ENCODE measurements around the gene NRGN. TPM values are rescaled to one million over a fixed set of nuclear protein-coding genes. Genes with fewer than 3 reads are reported as not detected.

Gene NRGN
- 0.62 and 10.0 TPM in 2 replicates for polyA plus RNA-seq

DNA sequence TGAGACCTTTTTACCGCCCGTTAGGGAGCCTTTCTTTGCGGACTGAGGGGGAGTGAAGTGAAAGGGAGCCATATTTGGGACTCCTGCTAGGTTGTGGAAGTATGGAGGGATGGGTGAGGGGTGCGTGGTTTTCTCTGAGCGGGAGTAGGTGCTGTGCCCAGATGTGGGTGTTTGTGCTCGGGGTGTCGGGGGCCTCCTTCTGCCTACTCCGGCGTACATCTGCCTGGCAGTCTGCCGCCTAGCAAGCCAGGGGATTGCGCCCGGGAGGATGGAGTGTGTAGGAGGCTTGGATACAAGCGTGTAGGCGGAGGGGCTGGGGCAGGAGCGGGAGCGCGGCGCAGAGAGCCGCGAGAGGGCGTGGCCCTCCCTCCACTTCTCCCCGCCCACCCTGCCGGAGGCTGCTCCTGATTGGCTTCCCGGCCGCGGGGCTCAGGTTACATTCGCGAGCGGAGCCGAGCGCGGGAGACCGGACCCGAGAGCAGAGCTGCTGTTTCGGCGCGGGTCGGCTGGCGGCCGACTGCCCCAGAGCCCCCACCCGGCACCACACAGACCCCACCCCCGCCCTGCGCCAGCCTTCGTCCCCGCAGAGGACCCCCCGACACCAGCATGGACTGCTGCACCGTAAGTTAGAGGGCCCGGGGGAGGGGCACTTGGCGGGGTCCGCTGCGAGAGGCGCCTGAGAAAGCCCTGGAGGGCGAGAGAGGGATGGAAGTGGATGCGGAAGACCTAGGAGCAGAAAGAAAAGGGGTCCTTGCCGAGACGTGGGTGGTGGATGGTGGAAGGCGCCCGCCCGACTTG lies at the start of gene NRGN:
NRGN (plus strand) TSS at position 464 of the 798 bp plus-strand sequence; CDS start at position 607, 143 bp downstream.

DNA sequence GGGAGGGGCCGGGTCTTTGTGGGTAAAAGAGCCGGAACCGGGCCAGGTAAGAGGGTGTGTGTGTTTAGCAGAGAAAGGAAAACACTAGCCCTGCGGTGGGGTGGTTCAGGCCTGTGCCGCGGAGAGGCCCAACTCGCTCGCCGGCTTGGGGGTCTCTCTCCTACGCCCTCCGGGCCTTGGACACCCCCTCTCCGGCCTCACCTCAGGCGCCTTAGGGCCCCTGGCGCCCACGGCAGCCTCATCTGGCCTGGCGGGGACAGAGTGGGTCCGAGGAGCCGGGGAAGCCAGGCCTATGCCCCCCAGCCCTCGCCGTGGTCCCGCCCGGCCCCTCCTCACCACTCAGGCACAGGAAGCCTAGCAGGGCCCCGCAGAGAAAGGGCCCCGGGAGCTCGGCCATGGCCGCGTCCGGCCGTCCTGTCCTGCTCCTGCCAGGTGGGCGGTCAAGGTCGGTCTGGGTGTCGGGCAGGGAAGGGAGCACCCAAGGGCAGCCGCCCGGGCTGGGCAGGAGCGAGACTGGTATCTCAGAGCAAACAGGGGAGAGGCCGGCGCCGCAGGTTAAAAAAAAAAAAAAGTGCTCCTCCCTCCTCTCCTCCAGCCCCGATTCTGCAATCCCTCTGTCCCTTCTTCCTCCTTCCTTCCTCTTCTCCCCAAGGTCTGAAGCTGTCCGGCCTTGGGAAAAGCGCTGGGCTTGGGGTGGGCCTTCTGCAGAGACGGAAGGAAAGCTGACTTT lies 12.2 kb downstream of the NRGN start, which contains the start of gene VSIG2:
VSIG2 (minus strand) TSS at position 515 of the 730 bp plus-strand sequence; CDS start at position 397, 118 bp downstream.

DNA sequence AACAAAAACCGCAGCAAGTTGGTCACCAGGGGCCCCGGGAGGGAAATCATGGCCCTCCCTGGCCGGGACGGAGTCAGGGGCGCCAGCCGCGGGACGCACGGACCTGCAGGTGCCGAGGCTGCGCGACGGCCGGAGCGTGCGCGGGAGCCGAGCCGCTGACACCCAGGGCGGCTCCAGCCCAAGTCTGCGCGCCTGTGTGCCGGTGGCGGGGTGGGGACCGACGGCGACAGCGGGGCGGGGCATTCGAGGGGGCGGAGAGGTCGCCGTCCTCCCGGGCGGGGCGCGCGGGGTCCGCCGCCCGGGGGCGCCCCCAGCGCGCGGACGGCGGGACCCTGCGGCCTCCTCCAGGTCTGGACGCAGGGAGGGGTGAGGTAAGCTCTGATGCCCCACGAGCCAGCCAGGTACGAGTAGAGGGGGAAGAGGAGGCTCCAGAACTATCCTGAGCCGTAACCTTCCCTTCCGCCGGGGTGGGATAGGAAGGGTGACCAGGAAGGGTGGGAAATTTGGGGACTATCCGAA lies 22.4 kb downstream of the NRGN start, which contains the start of gene ESAM:
ESAM (minus strand) TSS at position 186 of the 519 bp plus-strand sequence; CDS start at position 50, 136 bp downstream.

Other genes starting within 250 kb of the NRGN start
- not detected in 2 replicates for gene OR8B12, start 196.3 kb upstream of the NRGN start, polyA plus RNA-seq
- not detected in 2 replicates for gene OR8A1, start 169.9 kb upstream of the NRGN start, polyA plus RNA-seq
- gene PANX3, start 128.5 kb upstream of the NRGN start, polyA plus RNA-seq, result not detected in 2 replicates
- 14.2 and 20.6 TPM in 2 replicates for gene TBRG1, start 117.1 kb upstream of the NRGN start, polyA plus RNA-seq
- 72.2 and 84.2 TPM in 2 replicates for gene SIAE, start 66.2 kb upstream of the NRGN start, polyA plus RNA-seq
- gene SPA17, start 66.0 kb upstream of the NRGN start, polyA plus RNA-seq, result 68.9 and 70.3 TPM in 2 replicates
- gene VSIG2, start 12.3 kb downstream of the NRGN start, polyA plus RNA-seq, result not detected in 2 replicates
- 0.48 TPM in 1 of 2 replicates, not detected in the other for gene ESAM, start 22.3 kb downstream of the NRGN start, polyA plus RNA-seq
- 3.1 and 5.2 TPM in 2 replicates for gene MSANTD2, start 60.5 kb downstream of the NRGN start, polyA plus RNA-seq
- gene ROBO3, start 125.5 kb downstream of the NRGN start, polyA plus RNA-seq, result 0.97 and 1.2 TPM in 2 replicates
- gene ROBO4, start 157.9 kb downstream of the NRGN start, polyA plus RNA-seq, result not detected in 2 replicates
- gene HEPN1, start 179.3 kb downstream of the NRGN start, polyA plus RNA-seq, result 2.5 TPM in 1 of 2 replicates, not detected in the other
- 9.0 and 13.6 TPM in 2 replicates for gene HEPACAM, start 196.1 kb downstream of the NRGN start, polyA plus RNA-seq
- gene CCDC15, start 214.3 kb downstream of the NRGN start, polyA plus RNA-seq, result 0.10 and 1.0 TPM in 2 replicates